ENCODE results near the gene DHRS1. TPM values are rescaled to one million over a fixed set of nuclear protein-coding genes. Genes with fewer than 3 reads are reported as not detected.

The DHRS1 gene
- total and polyA plus RNA-seq, 7 donors, result 13.9 to 56.6 (median 34.6) TPM

DNA sequence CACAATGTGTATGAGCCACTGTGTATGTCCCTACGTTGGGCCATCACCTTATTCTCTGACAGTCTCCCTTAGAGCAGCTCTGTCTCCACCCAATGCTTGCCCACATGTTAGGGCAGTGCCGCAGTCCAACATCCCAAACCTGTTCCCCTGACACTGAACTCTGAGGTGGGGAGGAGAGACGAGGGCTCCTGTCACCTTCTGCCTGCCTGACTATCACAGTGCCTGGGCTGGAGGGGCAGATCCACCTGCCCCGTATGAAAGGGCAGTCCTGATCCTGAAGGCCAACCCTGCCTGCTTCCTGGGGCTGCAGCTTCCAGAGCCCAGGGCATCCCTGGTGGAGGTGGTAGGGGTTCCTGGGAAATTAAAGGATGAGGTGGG lies 38.8 kb downstream of the DHRS1 start:
- TF ChIP-seq POLR2AphosphoS5 (IDR thresholded peaks at IDR 0.05) (no peak), CTCF (IDR thresholded peaks at IDR 0.05) (no peak), POLR2A (IDR thresholded peaks at IDR 0.05) (no peak), EP300 (IDR thresholded peaks at IDR 0.05) (no peak)
- Histone ChIP-seq H3K4me1 (no peaks in the 10 kb centered on the region), H3K9me3 (no peaks in the 10 kb centered on the region), H3K27me3 (no peaks in the 10 kb centered on the region), H3K4me3 (no peak overlapping the region), H3K36me3 (peaks cover 0 to 5% (median 0%) of the 10 kb centered on the region in 4 donors), H3K27ac (no peak overlapping the region)
- WGBS, 2 donors, result 80 to 90% methylated on average over 4 of the region's 4 CpGs
- DNase-seq, result no peak
- intact Hi-C loops (cut with DNase I), result no loop called here

DNA sequence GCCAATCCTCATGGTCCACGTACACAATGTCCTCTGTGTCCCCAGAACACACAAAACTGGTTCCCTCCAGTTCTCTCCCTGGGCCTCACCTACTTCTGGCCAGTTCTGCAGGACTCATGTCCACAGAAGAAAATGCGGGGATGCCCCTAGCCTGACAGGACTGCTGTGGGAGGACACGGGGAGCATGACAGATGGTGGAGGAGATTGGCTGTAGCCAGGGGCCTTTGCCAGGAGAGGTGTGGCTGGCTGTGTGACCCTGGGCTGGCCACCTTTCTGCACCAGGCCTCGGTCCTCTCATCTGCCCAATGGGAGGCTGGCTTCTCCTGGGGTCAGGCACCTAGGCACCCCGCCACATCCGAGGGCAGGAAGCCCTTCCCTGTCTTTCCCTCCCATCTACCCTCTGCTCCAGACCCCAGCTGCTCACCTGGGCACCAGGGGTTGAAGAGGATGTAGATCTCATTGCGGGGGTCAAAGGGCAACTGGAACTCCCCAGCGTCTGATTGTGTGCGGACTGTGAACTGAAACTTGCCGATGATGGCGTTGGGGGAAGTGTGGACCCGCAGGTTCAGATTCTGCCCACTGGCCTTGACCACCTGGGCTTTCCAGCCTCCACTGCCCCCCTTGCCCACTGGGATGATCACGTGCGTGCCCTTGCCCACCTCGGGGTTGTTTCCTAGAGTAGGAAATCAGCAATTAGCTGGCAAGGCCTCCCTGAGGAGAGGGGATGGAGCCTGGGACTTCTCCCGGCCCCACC lies 39.4 kb downstream of the DHRS1 start:
- Histone ChIP-seq H3K27me3 (no peaks in the 10 kb centered on the region), H3K36me3 (no peaks in the 10 kb centered on the region), H3K9me3 (no peaks in the 10 kb centered on the region), H3K27ac (no peak overlapping the region), H3K4me1 (no peaks in the 10 kb centered on the region), H3K4me3 (no peak overlapping the region)
- TF ChIP-seq POLR2A (IDR thresholded peaks at IDR 0.05) (no peak), CTCF (IDR thresholded peaks at IDR 0.05) (no peak), EP300 (IDR thresholded peaks at IDR 0.05) (no peak), POLR2AphosphoS5 (IDR thresholded peaks at IDR 0.05) (no peak)
- intact Hi-C loops (cut with DNase I), result no loop called here
- no peak for DNase-seq
- WGBS, 2 donors, result 88 to 90% methylated on average over 16 of the region's 16 CpGs

- DNase-seq, result no peak
- no peak overlapping the region for H3K4me3 ChIP-seq
- no peaks in the 10 kb centered on the region for H3K4me1 ChIP-seq
- H3K9me3 ChIP-seq, result no peaks in the 10 kb centered on the region
- H3K27ac ChIP-seq, result no peak overlapping the region
- intact Hi-C loops (cut with DNase I), result no loop called here
- 82 to 87% methylated on average over 16 of the region's 16 CpGs for WGBS, 2 donors
- TF ChIP-seq CTCF (IDR thresholded peaks at IDR 0.05), result no peak
- TF ChIP-seq POLR2A (IDR thresholded peaks at IDR 0.05), result no peak
- TF ChIP-seq EP300 (IDR thresholded peaks at IDR 0.05), result no peak
- no peak for TF ChIP-seq POLR2AphosphoS5 (IDR thresholded peaks at IDR 0.05)
- H3K27me3 ChIP-seq, result no peaks in the 10 kb centered on the region
- H3K36me3 ChIP-seq, result no peaks in the 10 kb centered on the region
Observed at GRCh38 chr14:24259282-24260025, 40.1 kb downstream of the DHRS1 start.

DNA sequence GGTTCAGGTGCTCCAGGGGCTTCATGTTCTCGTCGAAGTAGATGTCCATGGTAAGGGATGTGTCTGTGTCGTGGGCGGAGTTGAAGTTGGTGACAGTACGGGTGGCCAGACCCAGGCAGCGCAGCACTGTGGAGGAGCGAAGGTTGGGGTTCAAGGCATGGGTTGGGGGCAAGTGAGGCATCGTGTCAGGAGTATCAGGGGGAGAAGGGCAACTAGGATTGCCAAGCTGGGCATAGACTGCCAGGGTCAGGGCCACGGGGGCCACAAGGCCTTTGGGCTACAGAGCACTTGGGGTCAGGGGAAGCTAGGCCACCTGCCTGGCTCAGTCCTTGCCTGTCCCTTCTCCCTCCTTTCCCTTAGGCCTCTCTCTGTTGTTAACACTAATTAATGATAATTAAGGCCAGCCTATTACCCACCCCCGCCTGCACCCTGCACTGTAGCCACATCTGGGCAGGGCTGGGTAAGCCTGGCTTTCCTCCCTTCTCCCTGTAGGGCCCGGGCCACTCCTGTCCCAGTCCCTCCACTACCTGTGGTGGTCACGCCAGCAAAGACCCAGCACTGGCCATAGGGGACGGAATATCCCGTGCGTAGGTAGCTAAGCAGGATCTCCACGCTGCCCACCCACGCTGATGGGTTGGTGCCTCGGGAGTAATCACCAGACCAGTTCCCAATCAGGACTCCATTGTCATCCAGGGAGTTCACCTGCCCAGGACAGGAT lies 40.9 kb downstream of the DHRS1 start:
- DNase-seq, result no peak
- Histone ChIP-seq H3K27me3 (no peaks in the 10 kb centered on the region), H3K36me3 (no peaks in the 10 kb centered on the region), H3K4me1 (no peaks in the 10 kb centered on the region), H3K4me3 (no peak overlapping the region), H3K9me3 (no peaks in the 10 kb centered on the region), H3K27ac (no peak overlapping the region)
- intact Hi-C loops (cut with DNase I), result no loop called here
- TF ChIP-seq EP300 (IDR thresholded peaks at IDR 0.05) (no peak), CTCF (IDR thresholded peaks at IDR 0.05) (no peak), POLR2AphosphoS5 (IDR thresholded peaks at IDR 0.05) (no peak), POLR2A (IDR thresholded peaks at IDR 0.05) (no peak)
- WGBS, 2 donors, result 96% methylated on average over 18 of the region's 18 CpGs

Data from sigmoid colon (tissue), 7 donors.